NCI-H2029 (cell line): ENCODE measurements around the gene SEMA7A.

Experiments used
- DNase-seq: peaks from one replicate; lab custom pipeline; 2025; lab: John Stamatoyannopoulos, UW

The SEMA7A gene

DNA sequence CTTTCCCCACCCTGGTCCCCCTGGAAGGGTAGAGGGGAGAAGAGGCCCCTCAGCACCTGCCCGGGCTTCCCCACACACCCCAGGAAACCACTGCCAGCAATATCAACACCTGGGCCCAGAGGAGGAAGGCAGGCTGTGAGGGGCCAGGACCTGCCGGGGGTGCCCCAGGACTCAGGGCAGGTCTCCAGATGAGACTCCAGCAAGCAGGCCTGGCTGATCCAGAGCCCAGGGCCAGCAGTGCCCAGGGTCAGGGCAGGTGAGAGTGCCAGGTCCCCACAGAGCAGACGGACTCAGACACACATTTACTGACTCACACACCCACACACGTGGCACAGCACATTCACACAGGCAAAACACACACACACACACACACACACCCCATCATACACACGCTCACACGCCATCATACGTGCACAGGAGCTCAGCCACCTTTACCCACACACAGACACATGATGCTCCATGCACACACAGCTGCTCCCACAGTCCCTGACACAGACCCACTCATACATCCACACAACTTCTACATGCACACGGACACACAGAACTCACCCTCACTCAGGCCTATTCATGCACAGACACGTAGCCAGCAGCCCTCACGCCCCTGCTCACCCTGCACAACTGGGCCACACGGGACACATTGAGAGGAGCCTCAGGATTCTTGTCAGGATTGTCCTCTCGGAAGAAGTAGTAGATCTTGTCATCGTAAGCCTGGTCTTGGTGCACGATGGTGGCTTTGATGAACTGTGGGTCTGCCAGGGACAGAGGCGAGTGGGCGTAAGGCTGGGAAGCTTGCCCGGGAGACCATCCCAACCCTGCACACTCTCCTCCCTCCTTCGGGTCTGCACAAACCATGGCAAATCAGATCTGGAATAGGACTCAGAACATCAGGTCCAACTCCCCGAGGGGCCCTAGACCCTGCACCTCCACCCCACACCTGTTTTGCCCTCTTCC lies 17.5 kb downstream of the SEMA7A start:
- no peak for DNase-seq

DNA sequence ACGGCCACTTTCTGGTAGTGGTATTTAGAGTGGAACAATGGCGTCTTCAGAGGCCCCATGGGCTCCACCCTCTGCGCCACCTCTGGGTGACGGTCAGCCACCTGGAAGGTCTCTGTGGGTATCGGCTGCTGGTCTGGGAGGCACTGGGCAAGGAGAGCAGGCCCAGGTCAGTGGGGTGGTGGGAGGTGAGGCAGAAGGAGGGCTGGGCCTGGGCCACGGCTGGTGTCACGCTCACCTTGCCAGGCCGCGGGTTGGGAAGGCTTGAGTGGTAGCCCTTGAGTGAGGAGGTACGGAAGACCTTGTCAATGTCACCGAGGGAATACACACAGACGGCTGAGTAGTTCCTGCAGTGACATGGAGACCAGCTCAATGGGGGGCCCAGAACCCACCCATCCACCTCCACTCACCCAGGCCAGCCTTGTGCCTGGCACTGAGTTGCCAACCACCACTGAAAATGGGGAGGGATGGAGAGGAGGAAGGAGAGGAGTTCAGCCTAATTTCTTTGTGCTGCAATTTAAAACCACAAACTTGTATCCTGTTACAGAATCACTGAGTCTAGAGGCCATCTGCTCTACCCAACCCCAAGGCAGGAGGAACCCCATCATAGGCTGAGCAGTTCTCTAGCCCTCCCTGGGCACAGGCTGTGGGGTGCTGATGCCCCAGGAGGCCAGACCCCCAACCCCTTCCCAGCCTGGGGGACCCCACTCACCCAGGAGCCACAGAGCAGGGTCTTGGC lies 19.0 kb downstream of the SEMA7A start:
- no peak for DNase-seq

DNA sequence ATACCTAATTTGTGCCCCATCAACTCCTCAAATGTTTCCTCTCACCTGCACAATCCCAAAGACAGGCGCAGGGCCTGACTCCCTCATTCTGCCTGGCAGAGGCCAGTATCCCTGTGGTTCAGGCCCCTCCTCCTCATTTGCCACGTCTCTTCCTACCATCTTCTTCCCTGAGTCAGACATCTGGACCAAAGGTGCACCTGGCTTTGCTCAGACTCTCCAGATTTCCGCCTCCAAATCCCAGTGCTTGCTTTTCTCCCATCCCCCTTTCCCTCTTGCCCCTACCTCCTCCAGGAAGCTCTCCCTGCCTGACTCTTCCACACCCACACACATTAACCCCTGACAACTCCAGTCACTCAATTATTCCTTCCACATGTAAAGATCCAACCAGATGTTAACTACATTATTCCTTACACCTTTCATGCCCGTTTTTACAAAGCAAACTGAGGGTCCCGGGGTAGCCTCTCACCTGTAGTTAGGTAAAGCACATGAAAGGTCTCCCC lies 19.6 kb downstream of the SEMA7A start:
- no peak for DNase-seq

GRCh38 chr15:74413350-74414080 lies 20.2 kb downstream of the SEMA7A start:
- DNase-seq: no peak

GRCh38 chr15:74412159-74412558 lies 21.6 kb downstream of the SEMA7A start:
- no peak for DNase-seq

DNA sequence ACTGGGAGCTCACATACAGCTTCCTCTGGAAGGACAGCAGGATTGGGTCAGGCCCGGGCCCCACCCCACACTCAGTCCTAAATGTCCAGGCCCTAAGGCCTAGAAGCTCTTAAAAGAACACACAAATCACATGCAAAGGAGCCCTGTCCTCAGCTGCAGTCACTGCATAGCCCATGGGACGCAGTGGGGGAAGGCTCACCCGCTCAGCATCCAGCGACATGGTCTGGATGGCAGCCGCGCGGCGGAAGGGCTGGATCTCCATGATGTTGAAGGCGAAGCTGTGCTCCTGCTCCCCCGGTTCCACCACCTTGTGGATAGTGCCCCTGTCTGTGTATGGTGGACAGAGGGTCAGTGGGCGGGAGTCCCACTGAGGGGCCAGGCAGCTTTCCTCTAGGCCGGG lies 22.1 kb downstream of the SEMA7A start:
- DNase-seq: no peak

DNA sequence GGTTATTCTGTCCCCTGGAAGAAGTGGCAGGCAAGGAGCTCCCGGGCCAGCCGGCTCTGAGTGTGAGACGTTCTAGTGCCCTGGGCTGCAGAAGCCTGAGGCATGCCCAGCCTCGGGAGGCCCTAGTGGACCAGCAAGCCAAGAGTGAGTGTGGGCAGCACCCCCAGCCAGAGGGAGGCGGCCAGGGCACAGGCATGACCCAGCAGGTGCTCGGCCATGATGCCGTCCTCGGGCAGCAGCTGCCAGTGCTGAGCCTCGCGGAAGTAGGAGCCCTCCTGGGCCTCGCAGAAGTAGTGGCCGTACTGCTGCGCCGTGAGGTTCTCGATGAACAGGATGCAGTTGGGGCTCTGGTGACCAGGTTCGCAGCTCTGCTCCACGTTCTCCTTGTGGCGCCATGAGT lies 23.3 kb downstream of the SEMA7A start:
- DNase-seq: no peak

DNA sequence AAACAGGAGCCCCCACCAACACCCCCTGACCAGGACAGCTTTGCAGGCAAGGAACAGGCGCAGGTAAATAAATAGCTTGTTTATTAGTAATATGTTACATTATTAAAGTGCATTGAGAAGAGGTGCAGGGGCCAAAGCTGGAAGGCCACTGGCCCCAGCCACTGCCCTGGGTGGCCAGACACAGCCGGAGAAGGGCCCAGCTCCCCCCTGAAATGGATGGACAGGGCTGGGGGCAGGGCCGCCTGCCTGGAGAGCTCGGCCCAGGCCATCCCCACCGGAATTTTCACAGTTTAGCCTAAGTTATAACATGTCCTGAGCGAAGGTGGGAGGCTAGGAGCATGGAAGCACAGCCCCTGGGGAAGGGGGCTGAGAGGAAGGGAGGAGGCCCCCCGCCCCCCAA lies 24.5 kb downstream of the SEMA7A start:
- DNase-seq: no peak

- DNase-seq: no peak
These were observed 24.9 kb downstream of the SEMA7A start for GRCh38 chr15:74408815-74409214.

- no peak for DNase-seq
These were observed 25.4 kb downstream of the SEMA7A start for GRCh38 chr15:74408385-74408784.

DNA sequence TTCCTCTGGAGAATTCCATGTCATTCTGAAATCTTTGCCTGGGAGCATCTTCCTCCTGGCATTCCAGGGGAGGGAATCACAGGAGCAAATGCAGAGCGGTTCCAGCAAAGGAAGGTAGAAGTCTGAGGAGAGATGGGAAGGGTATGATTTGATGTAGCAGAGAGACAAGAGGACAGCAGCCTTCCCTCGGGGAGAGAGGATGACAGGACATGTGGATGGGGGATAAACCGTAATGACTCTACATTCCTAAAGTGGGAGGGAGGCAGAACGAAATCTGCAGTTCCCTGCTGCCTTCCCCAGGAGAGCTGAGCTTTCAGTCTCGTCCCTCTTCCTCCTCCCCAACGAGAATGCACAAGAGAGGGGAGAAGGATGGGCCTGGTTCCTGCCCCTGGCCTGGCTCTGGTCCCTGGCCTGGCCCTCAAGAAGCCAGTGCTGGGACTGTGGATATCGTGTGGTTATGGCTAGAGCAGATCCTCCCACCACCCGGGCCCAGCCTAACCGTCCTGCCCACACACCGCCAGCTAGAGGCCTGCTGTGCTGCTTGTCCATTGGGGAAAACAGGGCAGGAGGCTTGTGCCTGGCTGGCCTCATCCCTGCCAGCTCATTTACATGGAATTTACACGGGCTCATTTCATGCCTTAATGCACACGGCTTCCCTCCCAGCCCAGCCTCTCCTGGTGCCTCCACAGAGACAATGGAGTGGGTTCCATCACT lies 26.6 kb downstream of the SEMA7A start:
- DNase-seq: no peak

DNA sequence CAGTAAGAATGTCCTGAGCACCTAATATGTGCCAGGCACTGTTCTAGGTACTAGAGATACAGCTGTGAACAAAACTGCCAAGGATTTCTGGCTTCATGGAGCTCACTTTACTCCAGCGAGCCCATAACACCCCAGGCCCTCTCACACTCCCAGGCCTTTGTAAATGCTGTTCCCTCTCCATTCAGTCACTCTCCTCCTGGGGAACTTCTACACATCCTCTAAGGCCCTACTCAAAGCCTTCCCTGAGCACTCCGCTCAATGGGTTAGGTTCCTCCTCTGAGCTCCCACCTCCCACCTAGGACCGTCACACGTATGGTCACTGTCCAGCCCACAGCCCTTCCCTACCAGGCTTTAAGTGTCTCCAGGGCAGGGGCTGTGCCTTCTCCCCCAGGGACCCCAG lies 27.2 kb downstream of the SEMA7A start:
- no peak for DNase-seq

DNA sequence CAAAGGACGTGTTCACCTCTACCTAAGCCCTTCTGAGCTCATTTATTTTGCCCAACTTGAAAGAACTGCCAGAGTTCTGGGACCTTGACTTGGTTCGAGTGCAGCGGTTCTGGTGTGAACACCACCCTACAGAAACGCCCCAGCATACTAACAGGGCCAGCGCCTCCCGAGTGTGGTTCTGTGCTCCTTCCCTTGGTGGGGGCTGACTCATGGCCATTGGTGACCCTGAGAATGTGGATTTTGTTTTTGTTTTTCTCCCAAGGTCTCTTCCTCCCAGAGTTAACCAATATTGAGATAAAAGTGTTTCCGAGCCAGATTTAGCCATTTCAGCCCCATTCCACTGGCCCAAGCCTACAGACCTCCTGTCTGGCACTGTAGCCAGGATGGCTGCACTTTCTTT lies 27.9 kb downstream of the SEMA7A start:
- DNase-seq: no peak

- DNase-seq: no peak
These were observed 29.7 kb downstream of the SEMA7A start for GRCh38 chr15:74403991-74404563.

DNA sequence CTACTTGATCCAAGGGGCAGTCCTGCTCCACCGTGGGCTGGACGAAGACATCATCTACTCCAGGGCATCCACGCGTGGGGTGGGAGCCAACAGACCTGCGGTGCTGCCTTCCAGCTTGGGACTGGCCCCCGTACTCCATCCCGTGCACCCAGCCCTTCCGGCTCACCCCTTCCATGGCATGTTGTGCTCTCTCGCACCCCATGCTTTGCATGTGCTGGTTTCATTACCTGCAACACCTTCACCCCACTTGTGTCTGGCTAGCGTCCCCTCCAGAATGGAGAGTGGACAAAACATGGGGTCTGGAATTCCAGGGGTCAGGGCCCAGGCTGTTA lies 30.2 kb downstream of the SEMA7A start:
- no peak for DNase-seq

DNA sequence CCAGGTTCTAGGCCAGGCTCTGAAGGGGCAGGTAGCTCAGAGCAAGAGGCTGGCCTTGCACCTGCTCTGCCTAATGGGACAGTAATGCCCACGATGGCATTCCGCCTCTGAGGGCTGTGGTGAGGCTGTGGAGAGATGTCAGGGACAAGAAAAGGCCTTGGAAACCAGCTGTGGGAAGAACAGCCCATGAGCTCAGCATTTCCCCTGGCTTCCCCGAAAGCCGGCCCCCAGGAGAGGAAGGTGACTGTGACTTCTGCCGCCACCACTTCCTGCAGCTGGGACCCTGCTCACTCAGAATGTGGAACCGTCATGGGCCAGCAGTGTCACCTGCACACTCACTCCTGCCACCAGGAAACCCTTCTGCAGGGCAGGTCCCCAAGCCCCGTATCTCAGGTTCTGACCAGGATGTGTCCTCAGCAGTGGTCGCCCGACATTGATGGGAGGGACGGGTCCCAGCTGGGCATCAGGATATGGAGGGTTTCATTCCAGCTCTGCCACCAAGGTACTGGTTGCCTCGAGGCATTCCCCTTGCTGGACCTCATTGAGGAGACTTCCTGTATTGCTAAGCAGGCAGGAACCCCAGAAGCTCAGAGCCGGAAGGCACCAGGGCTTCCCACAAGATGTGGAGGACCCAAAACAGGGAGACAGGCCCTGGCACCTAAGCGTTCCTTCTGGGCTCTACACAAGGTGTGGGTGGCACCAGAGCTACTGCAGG lies 30.7 kb downstream of the SEMA7A start:
- no peak for DNase-seq

DNA sequence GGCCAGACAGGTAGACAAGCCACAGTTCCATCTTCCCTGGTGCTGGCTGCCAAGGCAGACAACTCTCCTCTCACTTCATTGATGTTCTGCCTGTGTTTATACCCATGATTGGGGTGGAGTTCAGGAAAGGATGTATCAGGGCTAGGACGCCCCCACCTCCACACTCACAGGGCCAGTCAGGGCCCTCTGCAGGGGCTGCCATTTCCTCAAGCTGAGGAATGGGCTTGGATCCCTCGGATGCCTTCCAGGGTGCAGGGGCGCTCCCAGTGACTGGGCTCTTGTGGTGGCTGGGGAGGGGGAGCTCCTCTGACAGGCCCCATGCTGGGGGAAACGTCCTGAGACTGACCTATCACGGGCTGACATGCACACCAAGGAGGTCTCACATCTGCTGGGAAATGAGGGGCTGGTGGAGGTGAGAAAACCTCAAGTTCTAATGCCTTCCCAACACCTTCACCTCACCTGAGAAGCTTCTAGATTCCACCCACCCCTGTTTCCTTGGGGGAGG lies 31.4 kb downstream of the SEMA7A start:
- DNase-seq: no peak

DNA sequence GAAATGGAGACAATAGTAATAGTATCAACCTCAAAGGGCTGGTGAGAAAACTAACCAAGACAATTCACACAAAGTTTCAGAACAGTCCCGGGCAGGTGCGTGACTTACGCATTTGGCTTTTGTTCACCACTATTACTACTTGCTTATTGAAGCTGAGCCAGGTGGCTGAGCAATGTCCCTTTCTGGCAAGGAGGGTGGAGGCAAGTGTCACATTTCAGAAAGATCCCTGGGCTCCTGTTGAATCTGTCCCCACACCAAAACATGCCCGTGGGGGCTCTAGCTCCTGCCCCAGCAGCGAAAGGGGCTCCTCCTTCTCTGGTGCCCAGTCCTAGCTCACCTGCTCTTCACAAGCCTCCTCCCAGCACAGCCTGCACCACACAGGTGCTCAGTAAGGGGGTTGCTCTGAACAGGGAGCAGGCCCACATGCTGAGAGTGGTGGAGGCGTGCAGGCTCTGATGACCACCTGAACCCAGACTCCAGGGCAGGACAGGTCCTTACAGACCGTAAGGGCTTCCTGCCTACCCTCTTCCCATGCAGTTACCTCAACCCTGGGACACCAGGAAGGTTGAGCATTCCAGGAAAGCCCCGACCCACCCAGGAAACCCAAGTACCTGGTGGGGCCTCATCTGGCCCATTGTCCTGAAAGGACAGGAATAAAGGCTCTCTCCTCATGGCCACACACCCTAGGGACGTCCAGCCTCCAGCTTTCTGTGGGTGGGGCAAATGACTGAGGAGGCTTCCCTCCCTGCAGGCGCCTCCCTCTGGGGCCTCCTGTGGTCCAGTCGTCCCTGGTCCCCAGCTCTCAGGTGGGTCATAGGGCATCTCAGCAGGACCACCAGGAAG lies 32.6 kb downstream of the SEMA7A start:
- no peak for DNase-seq

DNA sequence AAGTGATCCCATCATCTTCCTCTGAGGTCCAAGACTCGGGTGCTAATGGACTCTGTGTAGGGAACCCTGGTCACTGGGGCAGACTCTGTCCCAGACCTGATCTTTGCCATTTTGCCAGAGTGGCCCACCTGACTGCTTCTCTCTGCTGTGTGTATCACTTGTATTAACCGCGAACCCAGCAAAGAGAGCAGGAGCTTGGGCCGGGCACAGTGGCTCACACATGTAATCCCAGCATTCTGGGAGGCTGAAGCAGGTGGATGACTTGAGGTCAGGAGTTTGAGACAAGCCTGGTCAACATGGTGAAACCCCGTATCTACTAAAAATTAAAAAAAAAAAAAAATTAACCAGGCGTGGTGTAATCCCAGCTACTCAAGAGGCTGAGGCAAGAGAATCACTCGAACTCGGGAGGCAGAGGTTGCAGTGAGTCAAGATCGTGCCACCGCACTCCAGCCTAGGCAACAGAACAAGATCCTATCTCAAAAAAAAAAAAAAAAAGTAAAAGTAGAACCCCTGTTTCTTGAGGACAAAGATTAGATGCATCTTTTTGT lies 33.4 kb downstream of the SEMA7A start:
- DNase-seq: no peak
